Tibial artery (tissue), 4 donors: ENCODE data around the gene WNT10A.

Source experiments
- DNase-seq, 2 donors: peaks; one replicate each; pipeline ENCODE4 v3.0.0-alpha.2; 2019
- H3K27ac ChIP-seq, 2 donors: fragments of 200-600 bp; sonication (generic) in 1 of 2; 1 replicate in 1 of 2; 2 replicates in 1 of 2; pipeline ENCODE4 v1.5.1; 2018 to 2019; ENCODE audit warnings: mild to moderate bottlenecking in 1 of 2
- H3K27me3 ChIP-seq, 2 donors: fragments of 200-600 bp; sonication (generic) in 1 of 2; one replicate each; pipeline versions ENCODE4 v1.5.1 to v1.6.0; 2016 to 2019
- H3K36me3 ChIP-seq, 3 donors: fragments of 200-600 bp; sonication (generic) in 2 of 3; one replicate each; pipeline ENCODE4 v1.5.1; 2016 to 2019; ENCODE audit warnings: mild to moderate bottlenecking in 2 of 3
- H3K4me1 ChIP-seq, 4 donors: fragments of 200-600 bp; sonication (generic) in 2 of 4; 1 replicate in 3 of 4; 2 replicates in 1 of 4; pipeline ENCODE4 v1.5.1; 2016 to 2019
- H3K4me3 ChIP-seq, 2 donors: fragments of 200-600 bp; sonication (generic) in 1 of 2; 1 replicate in 1 of 2; 2 replicates in 1 of 2; pipeline ENCODE4 v1.5.1; 2018 to 2019; ENCODE audit warnings: mild to moderate bottlenecking in 2 of 2
- H3K9me3 ChIP-seq, 3 donors: fragments of 200-600 bp; sonication (generic) in 1 of 3; one replicate each; pipeline ENCODE4 v1.5.1; 2016 to 2019
- CTCF ChIP-seq, 2 experiments: fragments of 200-600 bp in 1 of 2; fragments of 450-650 bp in 1 of 2; IDR thresholded peaks; one replicate each; pipeline ENCODE4 v1.5.1; 2017 to 2019; ENCODE audit warnings: antibody characterized with exemption in 2 of 2, mild to moderate bottlenecking in 1 of 2, moderate library complexity in 1 of 2
- intact Hi-C: fragments of 100-400 bp; cut with DNase I; formaldehyde crosslinking; loops from one replicate; pipeline ENCODE4 v1.15.0; 2023; ENCODE audit warnings: low total_unique reads

The WNT10A gene

GRCh38 chr2:218876562-218877219, 4.0 kb upstream of the WNT10A start:
- TF ChIP-seq CTCF (IDR thresholded peaks at IDR 0.05) = peak; percentile 86 to 90
- Histone ChIP-seq H3K36me3 (no peaks in the 10 kb centered on the region), H3K27ac (no peak overlapping the region), H3K9me3 (no peaks in the 10 kb centered on the region), H3K27me3 (peaks cover 7 to 93% of the 10 kb centered on the region in 2 donors), H3K4me3 (no peak overlapping the region), H3K4me1 (peaks cover 0 to 41% (median 22%) of the 10 kb centered on the region in 4 donors)
- DNase-seq = peak in 1 of 2 donors; percentile 67
- intact Hi-C loops = no loop called here

GRCh38 chr2:218877331-218877730, 3.3 kb upstream of the WNT10A start:
- Histone ChIP-seq H3K4me3 (no peak overlapping the region), H3K4me1 (peaks cover 0 to 38% (median 20%) of the 10 kb centered on the region in 4 donors), H3K27ac (no peak overlapping the region), H3K9me3 (no peaks in the 10 kb centered on the region), H3K36me3 (no peaks in the 10 kb centered on the region), H3K27me3 (peaks cover 7 to 93% of the 10 kb centered on the region in 2 donors)
- no peak for TF ChIP-seq CTCF (IDR thresholded peaks at IDR 0.05)
- DNase-seq = no peak
- intact Hi-C loops = no loop called here

GRCh38 chr2:218877891-218878290, 2.8 kb upstream of the WNT10A start:
- no peaks in the 10 kb centered on the region for H3K9me3 ChIP-seq
- no peak for DNase-seq
- H3K4me3 ChIP-seq = no peak overlapping the region
- peaks cover 7 to 93% of the 10 kb centered on the region in 2 donors for H3K27me3 ChIP-seq
- intact Hi-C loops = no loop called here
- TF ChIP-seq CTCF (IDR thresholded peaks at IDR 0.05) = no peak
- no peak overlapping the region for H3K27ac ChIP-seq
- H3K36me3 ChIP-seq = no peaks in the 10 kb centered on the region
- H3K4me1 ChIP-seq = peaks cover 0 to 34% (median 19%) of the 10 kb centered on the region in 4 donors

GRCh38 chr2:218878486-218878885, 2.2 kb upstream of the WNT10A start:
- Histone ChIP-seq H3K27ac (no peak overlapping the region), H3K36me3 (no peaks in the 10 kb centered on the region), H3K4me1 (peaks cover 0 to 34% (median 20%) of the 10 kb centered on the region in 4 donors), H3K4me3 (no peak overlapping the region), H3K27me3 (peaks cover 7 to 92% of the 10 kb centered on the region in 2 donors), H3K9me3 (no peaks in the 10 kb centered on the region)
- intact Hi-C loops = no loop called here
- DNase-seq = no peak
- no peak for TF ChIP-seq CTCF (IDR thresholded peaks at IDR 0.05)

GRCh38 chr2:218878926-218879761, 1.5 kb upstream of the WNT10A start:
- H3K27ac ChIP-seq = no peak overlapping the region
- peaks cover 0 to 37% (median 22%) of the 10 kb centered on the region in 4 donors for H3K4me1 ChIP-seq
- no peaks in the 10 kb centered on the region for H3K36me3 ChIP-seq
- no peak overlapping the region for H3K4me3 ChIP-seq
- H3K9me3 ChIP-seq = no peaks in the 10 kb centered on the region
- peaks cover 7 to 91% of the 10 kb centered on the region in 2 donors for H3K27me3 ChIP-seq
- TF ChIP-seq CTCF (IDR thresholded peaks at IDR 0.05) = no peak
- intact Hi-C loops = no loop called here
- no peak for DNase-seq
